Caco-2 (cell line): ENCODE results near the gene CCR5AS.
"Not testable (repeated sequence)": the region's sequence is repeated elsewhere in the genome, so short reads cannot be mapped to it uniquely, and the experiment has no call there.

Experiments
- BruUV-seq: library from RNA; stranded (reverse); fragments of 400-500 nt; replicated peaks from 2 replicates; lab custom pipeline; 2021; lab: Mats Ljungman, UMichigan
- CTCF ChIA-PET: fragments of 300-600 bp; sonication (Branson Sonifier 250); formaldehyde crosslinking; loops from one replicate; lab custom pipeline; 2022; ENCODE audit warnings: antibody characterized with exemption; lab: Charles Lee
- POLR2A ChIA-PET: fragments of 300-600 bp; sonication (Branson Sonifier 250); formaldehyde crosslinking; loops from one replicate; lab custom pipeline; 2022; ENCODE audit warnings: antibody characterized with exemption; lab: Charles Lee
- DNase-seq, 2 experiments: peaks; one replicate each; pipeline versions ENCODE4 v3.0.0 to v3.0.0-alpha.2; 2020 to 2022
- H3K27me3 ChIP-seq: replicated peaks from 2 replicates; pipeline ENCODE4 v1.6.0; 2011; ENCODE audit warnings: low read length; ENCODE audit not compliant: control insufficient read depth, insufficient read depth
- H3K36me3 ChIP-seq: 2 replicates; pipeline ENCODE4 v1.5.1; 2011; ENCODE audit warnings: low read length; ENCODE audit not compliant: control insufficient read depth, insufficient read depth
- H3K4me1 ChIP-seq: fragments of 250-450 bp; sonication (Bioruptor Pico); 2 replicates; pipeline ENCODE4 v1.5.1; 2020; ENCODE audit warnings: mild to moderate bottlenecking
- H3K4me3 ChIP-seq: 2 replicates; pipeline ENCODE4 v1.5.1; 2011; ENCODE audit warnings: low read depth, mild to moderate bottlenecking, control low read depth, low read length
- H3K9me3 ChIP-seq: fragments of 250-450 bp; sonication (Bioruptor Pico); 2 replicates; pipeline ENCODE4 v1.5.1; 2020; ENCODE audit warnings: mild to moderate bottlenecking, moderate library complexity
- H3K27ac Mint-ChIP-seq: one replicate; pipeline ENCODE4 v1.8.0; 2022; ENCODE audit warnings: mixed read lengths; ENCODE audit not compliant: unreplicated experiment
- H3K27me3 Mint-ChIP-seq: one replicate; pipeline ENCODE4 v1.8.0; 2022; ENCODE audit warnings: mixed read lengths; ENCODE audit not compliant: insufficient read depth, unreplicated experiment
- H3K36me3 Mint-ChIP-seq: one replicate; pipeline ENCODE4 v1.8.0; 2022; ENCODE audit warnings: mild to moderate bottlenecking, mixed read lengths; ENCODE audit not compliant: insufficient read depth, unreplicated experiment
- H3K4me1 Mint-ChIP-seq: one replicate; pipeline ENCODE4 v1.8.0; 2022; ENCODE audit warnings: low read depth, mixed read lengths; ENCODE audit not compliant: unreplicated experiment
- H3K4me3 Mint-ChIP-seq: one replicate; pipeline ENCODE4 v1.8.0; 2022; ENCODE audit warnings: mild to moderate bottlenecking, moderate library complexity, mixed read lengths; ENCODE audit not compliant: unreplicated experiment
- H3K9me3 Mint-ChIP-seq: one replicate; pipeline ENCODE4 v1.8.0; 2022; ENCODE audit warnings: mixed read lengths; ENCODE audit not compliant: unreplicated experiment
- CTCF ChIP-seq, 2 experiments: fragments of 200-600 bp in 1 of 2; IDR thresholded peaks; 1 replicate in 1 of 2; 2 replicates in 1 of 2; pipeline versions ENCODE4 v1.5.1 to v1.8.0; 2011 to 2022; ENCODE audit warnings: antibody characterized with exemption in 1 of 2, control low read depth in 1 of 2, inconsistent platforms in 1 of 2, low read depth in 1 of 2, low read length in 1 of 2, mild to moderate bottlenecking in 1 of 2, moderate library complexity in 1 of 2; ENCODE audit not compliant: insufficient read depth in 1 of 2, severe bottlenecking in 1 of 2, unreplicated experiment in 1 of 2
- intact Hi-C: fragments of 100-400 bp; cut with micrococcal nuclease; formaldehyde crosslinking; loops from one replicate; pipeline ENCODE4 v1.10.0; 2022; ENCODE audit not compliant: unreplicated experiment

The CCR5AS gene

GRCh38 chr3:46426476-46426875, 19.6 kb upstream of the CCR5AS start:
- H3K27me3 ChIP-seq, H3K36me3 Mint-ChIP-seq, H3K4me3 Mint-ChIP-seq, H3K4me3 ChIP-seq, H3K9me3 ChIP-seq, intact Hi-C loops, POLR2A ChIA-PET, BruUV-seq, H3K27me3 Mint-ChIP-seq, H3K36me3 ChIP-seq, H3K27ac Mint-ChIP-seq: not testable (repeated sequence)
- peaks cover 31% of the 10 kb centered on the region for H3K4me1 ChIP-seq
- peak in 1 of 2 experiments; percentile 44 for DNase-seq
- peaks cover 21% of the 10 kb centered on the region for H3K4me1 Mint-ChIP-seq
- H3K9me3 Mint-ChIP-seq, result peaks cover 10% of the 10 kb centered on the region
- CTCF ChIA-PET, result interaction anchor here (0.6 kb wide), 1 partner anchor 267 kb away, joined by 4 read pairs; the partner anchor contains the start of gene ALS2CL

- no peak overlapping the region for H3K27ac Mint-ChIP-seq
- H3K4me1 Mint-ChIP-seq, result peaks cover 8% of the 10 kb centered on the region
- CTCF ChIA-PET, result no interaction called here
- TF ChIP-seq CTCF (IDR thresholded peaks at IDR 0.05; ENCODE audit: insufficient read depth in 1 of 2, low read depth in 1 of 2, low read length in 1 of 2, severe bottlenecking in 1 of 2, unreplicated experiment in 1 of 2), result no peak
- H3K4me1 ChIP-seq, result peaks cover 15% of the 10 kb centered on the region
- no peak overlapping the region for H3K4me3 Mint-ChIP-seq
- H3K9me3 Mint-ChIP-seq, result no peaks in the 10 kb centered on the region
- no peaks in the 10 kb centered on the region for H3K27me3 Mint-ChIP-seq
- H3K4me3 ChIP-seq, result no peak overlapping the region
- no peaks in the 10 kb centered on the region for H3K9me3 ChIP-seq
- BruUV-seq, result no TSS peak
- no peaks in the 10 kb centered on the region for H3K27me3 ChIP-seq
- no peaks in the 10 kb centered on the region for H3K36me3 ChIP-seq
- H3K36me3 Mint-ChIP-seq, result no peaks in the 10 kb centered on the region
- DNase-seq, result no peak
- POLR2A ChIA-PET, result no interaction called here
- intact Hi-C loops, result no loop called here
Observed at GRCh38 chr3:46423588-46423987, 16.7 kb upstream of the CCR5AS start.

- Histone ChIP-seq H3K36me3 (no peaks in the 10 kb centered on the region), H3K4me3 (no peak overlapping the region), H3K4me1 (peaks cover 6% of the 10 kb centered on the region; the same call in 1 of the 2 replicates), H3K9me3 (no peaks in the 10 kb centered on the region), H3K27me3 (no peaks in the 10 kb centered on the region)
- H3K36me3 Mint-ChIP-seq, result no peaks in the 10 kb centered on the region
- intact Hi-C loops, result no loop called here
- H3K9me3 Mint-ChIP-seq, result no peaks in the 10 kb centered on the region
- H3K4me3 Mint-ChIP-seq, result no peak overlapping the region
- H3K27me3 Mint-ChIP-seq, result no peaks in the 10 kb centered on the region
- no peak overlapping the region for H3K27ac Mint-ChIP-seq
- ChIA-PET POLR2A (no interaction called here), CTCF (no interaction called here)
- DNase-seq, result no peak
- H3K4me1 Mint-ChIP-seq, result peaks cover 8% of the 10 kb centered on the region
- TF ChIP-seq CTCF (IDR thresholded peaks at IDR 0.05; ENCODE audit: insufficient read depth in 1 of 2, low read depth in 1 of 2, low read length in 1 of 2, severe bottlenecking in 1 of 2, unreplicated experiment in 1 of 2), result no peak
- no TSS peak for BruUV-seq
Observed at GRCh38 chr3:46422617-46423016, 15.8 kb upstream of the CCR5AS start.

- H3K9me3 Mint-ChIP-seq, result no peaks in the 10 kb centered on the region
Observed at GRCh38 chr3:46420931-46421330, 14.1 kb upstream of the CCR5AS start.

More at GRCh38 chr3:46420931-46421330, 14.1 kb upstream of the CCR5AS start:
- Mint-ChIP-seq H3K4me3 (no peak overlapping the region), H3K27ac (no peak overlapping the region), H3K4me1 (no peaks in the 10 kb centered on the region), H3K36me3 (no peaks in the 10 kb centered on the region), H3K27me3 (no peaks in the 10 kb centered on the region)
- BruUV-seq, result no TSS peak
- no peak for TF ChIP-seq CTCF (IDR thresholded peaks at IDR 0.05; ENCODE audit: insufficient read depth in 1 of 2, low read depth in 1 of 2, low read length in 1 of 2, severe bottlenecking in 1 of 2, unreplicated experiment in 1 of 2)
- no peak for DNase-seq
- no peaks in the 10 kb centered on the region for H3K9me3 ChIP-seq
- intact Hi-C loops, result no loop called here
- no peaks in the 10 kb centered on the region for H3K4me1 ChIP-seq
- no peaks in the 10 kb centered on the region for H3K27me3 ChIP-seq
- no peak overlapping the region for H3K4me3 ChIP-seq
- POLR2A ChIA-PET, result no interaction called here
- H3K36me3 ChIP-seq, result no peaks in the 10 kb centered on the region
- CTCF ChIA-PET, result no interaction called here
